ENCODE data around the gene DCAF17. TPM values are rescaled to one million over a fixed set of nuclear protein-coding genes. Genes with fewer than 3 reads are reported as not detected.

DCAF17 gene
- total RNA-seq, 1 experiment from 2014 or later: 21.2 TPM

DNA sequence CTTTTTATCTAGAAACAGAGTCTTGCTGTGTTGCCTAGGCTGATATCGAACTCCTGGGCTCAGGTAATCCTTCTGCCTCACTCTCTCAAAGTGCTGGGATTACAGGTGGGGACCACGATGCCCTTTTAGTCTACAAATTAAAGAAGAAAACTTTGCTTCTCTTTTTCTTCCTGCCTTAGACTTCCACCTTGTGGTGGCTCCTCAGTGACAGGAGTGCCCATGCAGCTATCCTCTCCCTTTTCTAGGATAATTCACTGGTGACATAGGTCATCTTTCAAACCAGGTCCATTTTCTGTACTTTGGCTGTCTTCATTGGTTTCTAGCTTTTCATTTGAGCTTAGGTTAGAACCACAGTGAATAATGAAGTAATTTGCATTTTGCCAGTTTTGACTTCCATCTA, 13.6 kb downstream of the DCAF17 start:
- H3K4me1 ChIP-seq (replicated peaks): no peaks in the 10 kb centered on the region
- H3K9me3 ChIP-seq (replicated peaks): no peaks in the 10 kb centered on the region
- no peak for DNase-seq (ENCODE audit: low read depth in 1 of 2, low spot score in 2 of 2)
- no peaks in the 10 kb centered on the region for H3K27me3 ChIP-seq (replicated peaks)
- H3K27ac ChIP-seq: no peak overlapping the region
- H3K4me3 ChIP-seq: no peak overlapping the region
- H3K36me3 ChIP-seq: peaks cover 46% of the 10 kb centered on the region

DNA sequence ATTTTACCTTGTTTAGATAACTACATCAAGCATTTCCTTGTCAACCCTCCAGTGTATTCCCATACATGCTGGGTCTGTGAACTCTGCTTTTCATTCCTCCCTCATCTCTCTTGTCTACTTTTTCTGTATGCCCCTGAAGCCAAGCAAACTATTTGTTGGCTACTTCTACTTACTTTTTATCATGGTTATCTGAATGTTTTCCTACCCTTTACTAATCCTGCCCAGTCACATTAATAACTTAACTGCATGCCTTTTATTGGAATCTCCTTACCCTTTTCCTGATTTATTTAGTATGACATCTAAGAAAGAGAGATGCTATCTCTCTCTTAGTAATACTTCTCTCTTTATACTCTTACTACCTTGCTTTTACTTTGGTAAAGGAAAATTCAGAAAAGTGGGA, 17.0 kb downstream of the DCAF17 start:
- peaks cover 47% of the 10 kb centered on the region for H3K36me3 ChIP-seq
- DNase-seq (ENCODE audit: low read depth in 1 of 2, low spot score in 2 of 2): no peak
- no peaks in the 10 kb centered on the region for H3K4me1 ChIP-seq (replicated peaks)
- no peak overlapping the region for H3K27ac ChIP-seq
- H3K9me3 ChIP-seq (replicated peaks): no peaks in the 10 kb centered on the region
- H3K4me3 ChIP-seq: no peak overlapping the region
- no peaks in the 10 kb centered on the region for H3K27me3 ChIP-seq (replicated peaks)

DNA sequence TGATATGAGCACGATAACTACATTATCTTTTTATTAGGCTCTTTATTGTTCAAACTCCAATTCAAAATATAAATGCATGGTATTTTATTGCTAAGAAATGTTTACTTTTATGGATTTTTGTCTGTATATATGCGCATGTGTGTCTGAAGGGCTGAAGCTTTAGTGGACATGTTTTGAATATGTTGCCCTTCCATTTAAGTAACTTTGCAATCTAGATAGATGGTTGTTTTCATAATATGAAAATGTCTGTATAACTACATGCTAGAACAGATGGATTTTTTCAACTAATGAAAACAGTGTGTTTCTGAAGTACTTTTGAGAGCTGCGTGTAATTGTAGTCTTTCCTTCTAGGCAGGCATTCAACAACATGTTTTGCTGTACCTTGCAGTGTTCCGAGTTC, 18.7 kb downstream of the DCAF17 start:
- DNase-seq (ENCODE audit: low read depth in 1 of 2, low spot score in 2 of 2): no peak
- no peak overlapping the region for H3K27ac ChIP-seq
- H3K27me3 ChIP-seq (replicated peaks): no peaks in the 10 kb centered on the region; the same call in 1 of the 2 replicates
- H3K4me1 ChIP-seq (replicated peaks): no peaks in the 10 kb centered on the region
- no peak overlapping the region for H3K4me3 ChIP-seq
- peaks cover 56% of the 10 kb centered on the region for H3K36me3 ChIP-seq
- H3K9me3 ChIP-seq (replicated peaks): no peaks in the 10 kb centered on the region

DNA sequence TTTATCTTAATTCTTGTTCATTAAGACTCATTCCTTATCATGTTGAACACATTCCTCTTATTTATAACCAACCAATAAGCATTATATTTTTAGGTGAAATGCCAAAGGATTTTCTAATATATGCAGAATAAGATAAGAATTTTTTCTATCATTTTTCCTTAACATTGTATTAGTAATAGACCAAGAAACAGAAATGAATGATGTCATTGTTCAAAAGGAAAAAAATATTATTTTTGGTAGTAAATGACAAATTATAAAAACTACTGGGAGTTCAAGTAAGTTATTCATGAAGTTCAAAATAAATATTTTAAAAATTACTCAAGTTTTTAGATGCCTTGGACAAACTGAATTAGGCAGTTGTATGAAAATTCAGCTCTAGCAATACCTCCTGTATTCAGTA, 25.5 kb downstream of the DCAF17 start:
- Histone ChIP-seq H3K27ac (no peak overlapping the region), H3K36me3 (peaks cover 54% of the 10 kb centered on the region), H3K4me1 (replicated peaks) (no peaks in the 10 kb centered on the region), H3K4me3 (no peak overlapping the region), H3K9me3 (replicated peaks) (no peaks in the 10 kb centered on the region), H3K27me3 (replicated peaks) (no peaks in the 10 kb centered on the region; the same call in 1 of the 2 replicates)
- DNase-seq (ENCODE audit: low read depth in 1 of 2, low spot score in 2 of 2): no peak

DNA sequence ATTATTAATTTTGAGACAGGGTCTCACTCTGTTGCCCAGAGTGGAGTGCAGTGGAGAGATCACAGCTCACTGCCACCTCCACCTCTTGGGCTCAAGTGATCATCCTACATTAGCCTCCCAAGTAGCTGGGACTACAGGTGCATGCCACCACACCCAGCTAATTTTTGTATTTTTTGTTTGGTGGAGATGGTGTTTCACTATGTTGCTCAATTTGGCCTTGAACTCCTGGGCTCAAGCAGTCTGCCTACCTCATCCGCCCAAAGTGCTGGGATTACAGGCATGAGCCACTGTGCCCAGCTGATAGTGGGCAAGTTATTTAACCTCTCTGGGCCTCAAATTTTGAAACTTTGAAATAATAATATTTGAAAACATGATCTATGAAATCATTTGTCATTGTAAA, 26.5 kb downstream of the DCAF17 start:
- H3K27ac ChIP-seq: no peak overlapping the region
- DNase-seq (ENCODE audit: low read depth in 1 of 2, low spot score in 2 of 2): no peak

DNA sequence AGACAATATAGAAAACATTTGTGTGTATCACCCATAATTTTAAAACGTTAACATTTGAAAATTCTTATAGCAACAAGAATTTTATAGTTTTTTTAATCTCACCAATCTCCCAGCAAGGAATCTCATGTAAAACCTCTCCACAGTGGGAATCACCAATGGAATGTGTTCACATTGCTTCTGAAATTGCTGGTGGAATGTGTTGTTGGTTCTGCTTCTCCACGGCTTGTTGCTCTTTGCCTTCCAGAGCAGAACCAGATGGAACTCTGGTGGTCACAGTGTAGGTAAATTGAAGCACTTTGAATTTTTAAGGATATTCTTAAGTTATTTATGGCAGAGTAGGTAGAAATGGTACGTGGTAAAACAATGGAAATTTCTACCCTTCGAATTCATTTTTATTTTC, 35.1 kb downstream of the DCAF17 start:
- Histone ChIP-seq H3K36me3 (peaks cover 27% of the 10 kb centered on the region), H3K4me3 (no peak overlapping the region), H3K9me3 (replicated peaks) (no peaks in the 10 kb centered on the region), H3K27me3 (replicated peaks) (no peaks in the 10 kb centered on the region), H3K27ac (no peak overlapping the region), H3K4me1 (replicated peaks) (no peaks in the 10 kb centered on the region)
- no peak for DNase-seq (ENCODE audit: low read depth in 1 of 2, low spot score in 2 of 2)

More for the DNA sequence above, 26.5 kb downstream of the DCAF17 start:
- Histone ChIP-seq H3K9me3 (replicated peaks) (no peaks in the 10 kb centered on the region), H3K4me3 (no peak overlapping the region), H3K27me3 (replicated peaks) (no peaks in the 10 kb centered on the region; the same call in 1 of the 2 replicates), H3K4me1 (replicated peaks) (no peaks in the 10 kb centered on the region), H3K36me3 (peaks cover 48% of the 10 kb centered on the region)

DNA sequence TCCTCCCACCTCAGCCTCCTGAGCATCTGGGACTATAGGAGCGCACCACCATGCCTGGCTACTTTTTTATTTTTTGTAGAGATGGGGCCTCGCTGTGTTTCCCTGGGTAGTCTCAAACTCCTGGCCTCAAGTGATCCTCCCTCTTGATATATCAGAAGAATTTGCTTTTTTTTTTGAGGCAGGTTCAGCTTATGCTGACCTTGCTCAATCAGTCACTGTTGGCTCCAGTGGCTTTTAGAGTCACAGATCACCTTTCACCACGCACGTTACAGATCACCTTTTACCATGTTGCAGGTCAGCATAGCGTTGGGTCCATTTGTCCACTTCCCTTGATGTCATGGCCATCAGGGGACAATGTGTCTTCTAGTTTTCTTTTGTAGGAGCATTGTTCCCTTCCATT, 36.1 kb downstream of the DCAF17 start:
- no peaks in the 10 kb centered on the region for H3K9me3 ChIP-seq (replicated peaks)
- no peaks in the 10 kb centered on the region for H3K27me3 ChIP-seq (replicated peaks)
- H3K36me3 ChIP-seq: peaks cover 35% of the 10 kb centered on the region
- H3K4me1 ChIP-seq (replicated peaks): no peaks in the 10 kb centered on the region
- no peak for DNase-seq (ENCODE audit: low read depth in 1 of 2, low spot score in 2 of 2)
- H3K4me3 ChIP-seq: no peak overlapping the region
- H3K27ac ChIP-seq: no peak overlapping the region

DNA sequence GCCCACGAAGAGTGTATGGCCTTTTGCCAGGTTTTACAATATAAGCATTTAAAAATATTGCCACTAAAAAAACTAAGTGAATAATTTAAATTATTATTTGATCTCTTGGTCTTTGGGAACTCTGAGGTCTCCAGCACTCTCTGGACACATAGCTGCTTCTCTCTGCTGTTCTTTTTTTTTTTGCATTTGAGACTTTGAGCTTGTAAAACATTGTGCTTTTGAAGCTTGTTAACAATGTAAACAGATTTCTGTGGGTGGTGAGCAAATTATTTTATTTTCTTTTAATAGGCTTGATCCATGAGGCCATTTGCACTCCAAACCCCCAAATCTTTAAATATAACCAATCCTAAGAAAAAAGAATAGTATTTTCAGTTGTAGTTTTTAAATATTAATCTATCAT, 42.0 kb downstream of the DCAF17 start:
- no peak for DNase-seq (ENCODE audit: low read depth in 1 of 2, low spot score in 2 of 2)
- no peak overlapping the region for H3K4me3 ChIP-seq
- no peaks in the 10 kb centered on the region for H3K4me1 ChIP-seq (replicated peaks)
- no peak overlapping the region for H3K27ac ChIP-seq
- H3K27me3 ChIP-seq (replicated peaks): no peaks in the 10 kb centered on the region
- H3K36me3 ChIP-seq: peaks cover 27% of the 10 kb centered on the region
- H3K9me3 ChIP-seq (replicated peaks): no peaks in the 10 kb centered on the region

DNA sequence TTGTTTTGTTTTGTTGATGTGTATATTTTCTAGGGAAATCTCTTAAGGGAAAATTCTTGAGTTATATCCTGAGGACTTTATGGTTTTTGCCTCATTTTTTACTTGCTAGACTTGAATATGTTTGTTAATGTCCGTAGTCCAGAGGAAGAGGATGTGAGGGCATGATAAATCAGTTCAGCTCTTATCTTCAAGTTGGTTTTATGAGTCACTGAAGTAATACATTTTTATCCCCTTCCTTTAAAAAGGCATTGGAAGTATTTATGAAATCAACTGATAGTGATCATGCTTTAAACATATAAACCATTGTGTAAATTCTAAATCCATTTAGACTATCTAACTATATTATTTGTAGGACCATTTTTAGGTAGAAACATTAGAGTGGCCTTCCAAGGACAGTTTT, 44.3 kb downstream of the DCAF17 start:
- Histone ChIP-seq H3K36me3 (peaks cover 30% of the 10 kb centered on the region), H3K4me3 (no peak overlapping the region), H3K27ac (no peak overlapping the region), H3K9me3 (replicated peaks) (no peaks in the 10 kb centered on the region), H3K27me3 (replicated peaks) (no peaks in the 10 kb centered on the region), H3K4me1 (replicated peaks) (peaks cover 10% of the 10 kb centered on the region)
- DNase-seq (ENCODE audit: low read depth in 1 of 2, low spot score in 2 of 2): no peak

DNA sequence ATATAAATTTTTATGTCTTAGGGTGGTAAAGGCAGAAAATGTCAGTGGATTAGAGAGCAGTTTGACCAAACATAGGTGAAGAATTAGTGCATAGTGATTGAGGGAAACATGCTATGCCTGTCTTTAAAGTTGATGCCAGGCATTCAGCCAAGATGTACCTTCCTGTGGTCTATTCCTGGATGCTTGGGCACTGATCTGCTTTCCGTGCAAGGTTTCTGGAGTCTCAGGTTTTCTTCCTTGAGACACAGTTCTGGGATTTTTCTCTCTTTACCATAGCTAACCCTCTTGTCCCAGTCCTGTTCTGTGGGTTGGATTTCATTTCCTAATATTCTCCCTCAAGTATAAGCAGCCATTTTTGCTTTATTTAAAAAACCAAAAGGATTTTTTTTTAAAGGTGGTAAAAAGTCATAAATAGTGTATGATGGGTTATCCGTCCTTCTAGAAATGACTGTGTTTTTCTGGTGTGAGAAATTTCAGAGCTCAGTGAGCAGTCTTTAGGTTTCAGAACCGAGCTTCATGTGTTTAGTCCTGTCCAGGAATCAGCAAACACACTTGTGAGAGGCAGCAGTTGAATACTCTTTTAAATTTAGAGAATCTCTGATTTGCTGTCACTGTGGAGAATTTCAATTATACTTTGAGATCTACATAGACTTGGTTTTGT, 45.3 kb downstream of the DCAF17 start:
- H3K27ac ChIP-seq: no peak overlapping the region
- H3K9me3 ChIP-seq (replicated peaks): no peaks in the 10 kb centered on the region
- H3K36me3 ChIP-seq: peaks cover 21% of the 10 kb centered on the region
- peaks cover 10% of the 10 kb centered on the region for H3K4me1 ChIP-seq (replicated peaks)
- H3K27me3 ChIP-seq (replicated peaks): no peaks in the 10 kb centered on the region
- DNase-seq (ENCODE audit: low read depth in 1 of 2, low spot score in 2 of 2): no peak
- no peak overlapping the region for H3K4me3 ChIP-seq

DNA sequence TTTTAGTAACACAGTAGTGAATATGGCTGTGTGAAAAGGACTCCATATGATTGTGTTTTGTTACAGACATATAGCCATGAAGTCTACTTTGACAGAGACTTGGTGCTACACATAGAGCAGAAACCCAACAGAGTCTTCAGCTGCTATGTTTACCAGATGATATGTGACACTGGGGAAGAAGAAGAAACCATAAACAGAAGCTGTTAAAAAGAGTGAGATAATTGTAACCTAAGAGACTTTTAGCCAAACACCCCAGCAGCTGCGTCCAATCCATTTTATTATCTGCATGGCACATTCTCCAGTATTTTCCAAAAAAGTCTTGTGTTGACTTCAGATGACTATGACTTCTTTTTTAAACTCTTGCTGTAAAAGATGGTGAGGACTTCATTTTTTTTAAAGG, 46.9 kb downstream of the DCAF17 start:
- no peak for DNase-seq (ENCODE audit: low read depth in 1 of 2, low spot score in 2 of 2)
- Histone ChIP-seq H3K9me3 (replicated peaks) (no peaks in the 10 kb centered on the region), H3K4me1 (replicated peaks) (peaks cover 10% of the 10 kb centered on the region), H3K27ac (no peak overlapping the region), H3K27me3 (replicated peaks) (no peaks in the 10 kb centered on the region), H3K4me3 (no peak overlapping the region), H3K36me3 (peaks cover 14% of the 10 kb centered on the region)

DNA sequence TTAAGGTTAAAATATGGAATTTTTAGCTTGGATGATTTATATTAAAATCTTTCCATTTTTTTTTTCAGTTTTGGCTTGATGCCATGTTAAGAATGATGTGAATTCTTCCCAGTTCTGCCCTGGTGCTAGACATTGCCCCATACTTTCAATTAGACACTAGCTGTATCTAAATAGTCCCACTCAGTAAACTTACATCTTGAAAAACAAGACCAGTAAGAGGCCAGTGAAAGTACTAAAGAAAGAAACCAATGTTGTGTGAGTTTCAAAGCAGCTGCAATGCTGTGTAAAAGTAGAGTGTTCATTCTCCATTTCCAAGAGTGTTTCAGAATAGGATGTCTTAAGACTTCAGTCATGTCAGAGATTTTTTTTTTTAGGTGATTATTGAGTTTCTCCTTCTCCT, 48.3 kb downstream of the DCAF17 start:
- H3K27ac ChIP-seq: peak overlapping the region; percentile 28; the same call in 1 of the 2 replicates
- H3K4me3 ChIP-seq: no peak overlapping the region
- no peak for DNase-seq (ENCODE audit: low read depth in 1 of 2, low spot score in 2 of 2)
- no peaks in the 10 kb centered on the region for H3K9me3 ChIP-seq (replicated peaks)
- H3K27me3 ChIP-seq (replicated peaks): no peaks in the 10 kb centered on the region
- H3K36me3 ChIP-seq: peaks cover 7% of the 10 kb centered on the region
- peaks cover 10% of the 10 kb centered on the region for H3K4me1 ChIP-seq (replicated peaks)

DNA sequence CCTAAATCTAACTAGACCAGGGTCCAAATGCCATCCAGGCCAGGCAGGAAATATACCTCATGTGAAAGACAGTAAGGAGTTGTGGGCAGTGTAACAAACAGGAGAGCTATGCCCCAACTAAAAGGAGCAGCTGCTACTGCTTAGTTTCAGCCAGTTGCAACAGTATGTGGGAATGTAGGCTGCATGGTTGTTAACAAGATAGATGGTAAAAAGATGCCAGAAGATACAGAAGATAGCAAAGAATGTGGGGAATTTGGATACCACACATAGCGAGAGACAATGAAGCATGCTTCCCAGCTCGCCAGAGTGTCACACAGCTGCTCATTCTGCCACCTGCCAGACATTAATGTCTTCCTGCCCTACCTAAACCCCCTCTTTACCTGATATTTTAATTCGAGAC, 48.9 kb downstream of the DCAF17 start:
- Histone ChIP-seq H3K4me1 (replicated peaks) (peaks cover 10% of the 10 kb centered on the region), H3K27ac (peak overlapping the region; percentile 28; the same call in 1 of the 2 replicates), H3K9me3 (replicated peaks) (no peaks in the 10 kb centered on the region), H3K36me3 (peaks cover 7% of the 10 kb centered on the region), H3K4me3 (no peak overlapping the region), H3K27me3 (replicated peaks) (no peaks in the 10 kb centered on the region)
- peak in 1 of 2 experiments; percentile 28 for DNase-seq (ENCODE audit: low read depth in 1 of 2, low spot score in 2 of 2)

DNA sequence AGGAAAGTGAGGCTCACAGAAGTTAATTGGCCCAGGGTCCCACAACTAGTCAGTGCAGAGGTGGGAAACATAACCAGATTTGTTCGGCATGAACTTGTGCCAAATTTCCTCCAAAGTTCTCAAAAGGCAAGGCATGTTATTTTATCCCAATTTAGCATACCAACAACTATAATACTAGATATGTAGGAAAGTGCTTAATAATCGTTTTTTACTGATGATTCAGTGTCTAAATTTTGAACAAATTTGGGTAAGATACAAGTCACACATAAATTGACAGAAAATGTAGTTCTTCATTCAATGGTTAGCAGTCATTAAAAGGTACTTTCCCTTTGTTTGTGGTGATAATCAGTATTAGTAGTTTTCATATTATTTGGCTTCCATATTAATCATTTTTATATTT, 49.8 kb downstream of the DCAF17 start:
- no peak overlapping the region for H3K4me3 ChIP-seq
- no peaks in the 10 kb centered on the region for H3K9me3 ChIP-seq (replicated peaks)
- DNase-seq (ENCODE audit: low read depth in 1 of 2, low spot score in 2 of 2): no peak
- peaks cover 10% of the 10 kb centered on the region for H3K4me1 ChIP-seq (replicated peaks)
- no peaks in the 10 kb centered on the region for H3K27me3 ChIP-seq (replicated peaks)
- H3K27ac ChIP-seq: no peak overlapping the region
- H3K36me3 ChIP-seq: peaks cover 7% of the 10 kb centered on the region

DNA sequence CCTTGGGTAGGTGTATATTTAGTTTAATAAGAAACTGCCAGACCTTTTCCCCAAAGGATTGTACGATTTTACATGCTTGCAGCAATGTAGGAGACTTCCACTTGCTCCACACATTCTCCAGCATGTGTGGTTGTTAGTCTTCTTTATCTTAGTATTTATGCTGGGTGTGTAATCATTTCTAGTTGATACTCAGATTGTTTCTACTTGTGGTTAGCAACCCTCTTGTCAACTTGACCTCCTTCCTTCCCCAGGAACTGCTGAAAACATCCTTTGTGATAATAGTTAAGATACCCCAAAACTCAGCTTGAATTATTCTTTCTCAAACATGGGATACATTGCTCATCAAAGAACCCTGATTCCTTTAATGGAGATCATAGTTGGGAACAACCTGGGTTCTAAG, 51.1 kb downstream of the DCAF17 start:
- H3K27ac ChIP-seq: no peak overlapping the region
- no peaks in the 10 kb centered on the region for H3K27me3 ChIP-seq (replicated peaks)
- peaks cover 4% of the 10 kb centered on the region for H3K36me3 ChIP-seq
- H3K9me3 ChIP-seq (replicated peaks): no peaks in the 10 kb centered on the region
- H3K4me1 ChIP-seq (replicated peaks): peaks cover 10% of the 10 kb centered on the region
- no peak overlapping the region for H3K4me3 ChIP-seq
- no peak for DNase-seq (ENCODE audit: low read depth in 1 of 2, low spot score in 2 of 2)

Data from SJSA1 (cell line).